Activated CD4-positive, alpha-beta T cell treated with anti-CD3 and anti-CD28 coated beads, Interleukin-2, amount 10 ng/mL, durations not matched to agents 7 days and 5 days (primary cell): ENCODE results near the gene NMU. TPM values are rescaled to one million over a fixed set of nuclear protein-coding genes. Genes with fewer than 3 reads are reported as not detected.
A peak's percentile ranks its signal among the peaks of the same experiment; 100 is the strongest.

Experiments
- CTCF ChIA-PET: fragments of 350-600 bp; sonication (Branson Sonifier 250); formaldehyde crosslinking; loops from one replicate; lab custom pipeline; 2021; ENCODE audit warnings: antibody characterized with exemption; lab: Charles Lee
- POLR2A ChIA-PET: fragments of 350-600 bp; sonication (Branson Sonifier 250); formaldehyde crosslinking; loops from one replicate; lab custom pipeline; 2021; ENCODE audit warnings: antibody characterized with exemption; lab: Charles Lee
- DNase-seq: peaks from one replicate; pipeline ENCODE4 v3.0.0-alpha.2; 2020
- H3K27ac Mint-ChIP-seq: one replicate; pipeline ENCODE4 v1.8.0; 2021; ENCODE audit warnings: mild to moderate bottlenecking, moderate library complexity, mixed read lengths
- H3K27me3 Mint-ChIP-seq: one replicate; pipeline ENCODE4 v1.8.0; 2021; ENCODE audit warnings: mixed read lengths
- H3K36me3 Mint-ChIP-seq: one replicate; pipeline ENCODE4 v1.8.0; 2021; ENCODE audit warnings: low read depth, mixed read lengths
- H3K4me1 Mint-ChIP-seq: one replicate; pipeline ENCODE4 v1.8.0; 2021; ENCODE audit warnings: mixed read lengths
- H3K4me3 Mint-ChIP-seq: one replicate; pipeline ENCODE4 v1.8.0; 2021; ENCODE audit warnings: mild to moderate bottlenecking, moderate library complexity, mixed read lengths
- H3K9me3 Mint-ChIP-seq: one replicate; pipeline ENCODE4 v1.8.0; 2021; ENCODE audit warnings: mixed read lengths
- total RNA-seq, 2 experiments: library from RNA; stranded (reverse); gene quantifications; one replicate each; pipeline ENCODE4 v1.2.3, GENCODE V29; 2021

Gene NMU
- total RNA-seq, 2 experiments from 2014 or later = 0.67 to 0.87 TPM

DNA sequence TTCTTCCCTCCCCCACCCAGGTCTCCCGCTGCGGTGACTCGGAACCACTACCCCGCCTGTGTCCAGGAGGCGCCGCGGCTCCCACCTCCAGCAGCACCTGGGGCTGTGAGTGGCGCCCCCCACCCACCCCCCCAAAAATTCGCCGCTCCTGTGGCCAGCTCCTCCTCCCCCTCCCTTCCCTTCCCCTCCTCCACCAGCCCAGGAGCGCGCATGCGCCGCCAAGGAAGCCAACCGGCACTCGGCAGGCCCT is 89.7 kb downstream of the NMU start:
- CTCF ChIA-PET = interaction anchor here (0.5 to 1.4 kb wide), 2 partner anchors 11 to 400 kb away, joined by 5 read pairs; no protein-coding TSS in a partner anchor

DNA sequence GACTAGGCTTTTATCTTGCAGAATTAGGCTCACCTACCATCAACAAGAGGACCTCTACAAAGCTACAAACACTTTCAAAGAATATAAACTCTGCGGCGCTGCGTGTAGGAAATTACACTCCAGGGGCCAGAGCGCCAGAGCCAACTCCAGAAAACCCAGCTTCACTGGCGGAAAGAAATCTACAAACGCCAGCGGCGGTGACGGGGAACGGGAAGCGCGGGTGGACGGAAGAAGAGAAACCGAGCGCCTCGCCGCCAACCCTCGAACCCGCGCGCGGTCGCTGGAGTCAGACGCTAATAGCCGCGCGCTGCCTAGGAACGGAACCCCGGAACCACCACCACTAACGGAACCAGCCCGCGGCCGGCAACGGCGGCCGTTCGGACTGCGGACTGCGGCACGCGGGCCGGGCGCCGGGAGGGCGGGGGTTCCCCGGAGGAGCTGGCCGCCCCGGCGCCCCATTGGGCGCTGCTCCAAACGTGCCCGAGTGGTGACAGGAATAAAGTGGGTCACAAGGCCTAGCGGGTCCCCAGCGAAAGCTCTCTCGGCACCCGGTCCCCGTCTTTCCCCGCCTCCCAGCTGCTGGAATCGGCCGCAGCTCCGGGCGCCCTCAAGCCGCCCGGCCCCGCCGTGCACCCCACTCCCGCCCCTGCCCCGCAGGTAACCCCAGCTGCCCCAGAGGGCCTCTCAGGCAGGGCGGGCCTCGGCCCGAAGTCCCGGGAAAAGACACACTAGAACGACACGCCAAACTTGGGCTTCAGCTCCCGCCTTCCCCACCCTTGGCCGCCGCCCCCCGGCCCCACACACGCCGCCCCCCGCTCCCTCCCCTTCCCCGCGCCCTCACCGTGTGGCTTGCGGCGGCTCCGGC is 90.2 kb downstream of the NMU start:
- no peaks in the 10 kb centered on the region for H3K36me3 Mint-ChIP-seq
- H3K4me3 Mint-ChIP-seq = peak overlapping the region; percentile 88
- DNase-seq = peak; percentile 52
- ChIA-PET CTCF (interaction anchor here (0.5 to 1.4 kb wide), 5 partner anchors 11 to 400 kb away, joined by 3 to 5 read pairs (median 4); partner anchors contain the start of gene TMEM165), POLR2A (interaction anchor here (0.7 kb wide), 1 partner anchor 146 kb away, joined by 3 read pairs; no protein-coding TSS in a partner anchor)
- H3K27ac Mint-ChIP-seq = peak overlapping the region; percentile 91
- peaks cover 56% of the 10 kb centered on the region for H3K4me1 Mint-ChIP-seq
- peaks cover 29% of the 10 kb centered on the region for H3K27me3 Mint-ChIP-seq
- no peaks in the 10 kb centered on the region for H3K9me3 Mint-ChIP-seq

More for the DNA sequence above, 89.7 kb downstream of the NMU start:
- no peak for DNase-seq
- POLR2A ChIA-PET = no interaction called here
- H3K27ac Mint-ChIP-seq = peak overlapping the region; percentile 66
- H3K27me3 Mint-ChIP-seq = peaks cover 30% of the 10 kb centered on the region
- peak overlapping the region; percentile 88 for H3K4me3 Mint-ChIP-seq
- no peaks in the 10 kb centered on the region for H3K36me3 Mint-ChIP-seq
- peaks cover 55% of the 10 kb centered on the region for H3K4me1 Mint-ChIP-seq
- no peaks in the 10 kb centered on the region for H3K9me3 Mint-ChIP-seq

Other genes starting within 250 kb of the NMU start
- gene TMEM165, start 240.3 kb downstream of the NMU start, total RNA-seq = 10 to 100 TPM; 61.8 to 61.9 TPM
- 10 to 100 TPM in 1 of 2 experiments, 1 to 10 TPM in 1; 8.0 to 11.8 TPM for gene CLOCK, start 89.4 kb downstream of the NMU start, total RNA-seq
- gene PDCL2, start 44.1 kb downstream of the NMU start, total RNA-seq = not detected
- gene EXOC1L, start 183.5 kb upstream of the NMU start, total RNA-seq = not detected
- 10 to 100 TPM; 30.3 to 32.3 TPM for gene EXOC1, start 217.3 kb upstream of the NMU start, total RNA-seq